GM12892 (cell line): ENCODE results near the gene AANAT.

Experiments
- DNase-seq: peaks from one replicate; pipeline ENCODE4 v3.0.0; 2011; ENCODE audit not compliant: insufficient read length
- FAIRE-seq: peaks from 2 replicates; lab custom pipeline; 2011; peaks lifted over from hg19 to GRCh38; lab: Jason Lieb, UNC
- POLR2A ChIP-seq: IDR thresholded peaks from 2 replicates; pipeline ENCODE4 v1.6.1; 2011; ENCODE audit warnings: low read depth, low read length, control low read depth
- POLR2AphosphoS5 ChIP-seq: IDR thresholded peaks from 2 replicates; pipeline ENCODE4 v1.6.1; 2011; ENCODE audit warnings: low read depth, low read length, control low read depth
- TAF1 ChIP-seq: IDR thresholded peaks from 2 replicates; pipeline ENCODE4 v1.6.1; 2011; ENCODE audit warnings: low read depth, mild to moderate bottlenecking, control low read depth, low read length, borderline replicate concordance

AANAT gene

DNA sequence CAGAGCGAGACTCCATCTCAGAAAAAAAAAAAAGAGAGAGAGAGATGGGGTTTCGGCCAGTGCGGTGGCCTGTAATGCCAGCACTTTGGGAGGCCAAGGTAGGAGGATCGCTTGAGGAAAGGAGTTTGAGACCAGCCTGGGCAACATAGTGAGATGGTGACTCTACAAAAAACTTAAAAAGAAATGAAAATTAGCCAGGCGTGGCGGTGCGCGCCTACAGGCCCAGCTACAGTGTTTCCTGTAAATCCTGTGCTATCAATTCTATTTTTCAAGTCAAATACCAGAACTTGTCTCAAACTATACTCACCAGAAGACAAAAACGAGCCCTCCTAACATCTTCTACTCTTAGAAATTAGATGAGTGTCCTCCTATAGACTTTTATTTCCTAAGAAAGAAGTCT lies 33.7 kb upstream of the AANAT start:
- no peak for FAIRE-seq
- TF ChIP-seq TAF1: no peak
- no peak for TF ChIP-seq POLR2AphosphoS5
- TF ChIP-seq POLR2A: no peak
- DNase-seq: no peak

DNA sequence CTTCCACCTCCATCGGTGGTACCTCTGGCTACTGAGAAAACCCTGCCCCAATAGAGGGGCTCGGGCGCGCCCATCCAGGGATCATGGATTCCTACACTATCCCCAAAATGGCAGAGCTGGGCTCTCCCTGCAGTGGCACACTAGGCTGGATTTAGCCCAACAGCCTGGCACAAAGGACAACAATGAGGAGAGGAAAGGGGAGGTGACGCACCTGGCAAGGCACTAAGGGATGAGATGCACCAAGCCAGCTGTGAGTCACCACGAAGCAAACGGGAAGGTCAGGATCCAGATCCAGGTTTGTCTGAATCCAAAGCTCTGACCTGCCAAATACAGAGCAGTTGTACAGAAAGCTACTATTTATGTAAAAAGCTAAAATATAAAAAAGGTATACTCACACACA lies 32.5 kb upstream of the AANAT start:
- no peak for TF ChIP-seq POLR2AphosphoS5
- no peak for TF ChIP-seq POLR2A
- TF ChIP-seq TAF1: no peak
- FAIRE-seq (no peak), DNase-seq (no peak)

DNA sequence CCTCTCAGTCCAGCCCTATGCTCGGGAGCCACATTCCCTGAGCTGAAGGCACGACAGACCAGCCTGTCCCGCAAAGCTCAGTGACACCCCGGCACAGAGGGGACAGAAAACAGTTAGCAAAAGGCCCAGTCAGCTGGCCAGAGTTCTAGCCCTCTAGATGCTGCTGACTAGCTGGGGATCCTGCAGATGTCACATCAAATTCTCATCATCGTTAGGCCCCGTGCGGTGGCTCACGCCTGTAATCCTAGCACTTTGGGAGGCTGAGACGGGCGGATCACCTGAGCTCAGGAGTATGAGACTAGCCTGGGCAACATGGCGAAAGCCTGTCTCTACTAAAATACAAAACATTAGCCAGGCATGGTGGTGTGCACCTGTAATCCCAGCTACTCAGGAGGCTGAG lies 31.7 kb upstream of the AANAT start:
- FAIRE-seq (no peak), DNase-seq (no peak)
- TF ChIP-seq TAF1 (no peak), POLR2A (no peak), POLR2AphosphoS5 (no peak)

DNA sequence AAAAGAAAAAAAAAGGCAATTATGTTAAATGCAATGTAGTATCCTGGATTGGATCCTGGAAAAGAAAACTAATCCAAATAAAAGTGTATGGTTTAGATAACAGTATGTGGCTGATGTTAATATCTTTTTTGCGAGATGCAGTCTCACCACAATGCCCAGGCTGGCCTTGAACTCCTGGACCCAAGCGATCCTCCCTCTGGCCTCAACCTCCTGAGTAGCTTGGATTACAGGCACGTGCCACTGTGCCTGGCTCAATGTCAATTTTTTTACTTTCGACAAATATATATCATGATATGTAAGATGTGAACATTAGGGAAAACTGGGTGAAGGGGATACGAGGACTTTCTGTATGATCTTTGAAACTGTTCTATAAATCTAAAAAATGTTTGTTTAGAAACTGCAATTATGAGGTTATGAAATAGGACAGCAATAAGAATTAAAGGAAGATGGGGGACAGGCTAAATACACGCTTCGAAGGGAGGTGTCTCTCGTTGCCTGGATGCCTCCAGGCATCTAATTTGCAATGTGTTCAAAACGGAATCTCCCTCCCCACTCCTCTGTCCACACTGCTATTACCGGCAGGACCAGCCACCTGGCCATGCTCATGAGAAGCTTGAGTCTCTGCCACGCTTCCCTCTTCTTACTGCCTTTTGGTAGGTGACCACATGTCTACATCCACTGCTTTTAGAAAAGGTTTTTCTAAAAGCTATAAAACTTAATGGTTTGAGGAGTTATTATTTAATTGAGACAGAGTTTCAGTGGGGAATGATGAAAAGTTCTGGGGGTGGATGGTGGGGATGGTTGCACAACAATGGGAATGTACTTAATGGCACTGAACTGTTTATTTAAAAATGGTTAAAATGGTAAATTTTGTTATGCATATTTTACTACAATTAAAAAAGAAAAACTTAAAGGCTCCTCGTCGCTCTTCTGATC lies 29.7 kb upstream of the AANAT start:
- FAIRE-seq: no peak
- DNase-seq: no peak

DNA sequence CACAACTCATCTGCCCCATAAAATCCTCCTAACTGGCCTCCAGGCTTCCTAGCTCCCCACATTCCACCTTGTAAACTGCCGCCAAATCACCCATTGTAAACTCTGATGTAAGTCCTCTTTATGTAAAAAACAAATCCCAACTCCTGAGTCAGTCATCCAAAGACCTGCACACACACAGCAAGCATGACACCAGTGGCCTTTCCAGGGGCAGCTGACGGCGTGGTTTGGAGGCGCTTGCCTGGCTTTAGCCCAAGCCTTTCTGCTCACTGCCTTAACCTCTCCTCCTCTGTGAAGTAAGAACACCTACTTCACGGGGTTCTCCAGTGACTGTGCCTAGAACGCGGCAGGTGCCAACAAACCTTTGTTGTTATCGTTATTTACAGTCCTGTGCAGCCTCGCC lies 28.5 kb upstream of the AANAT start:
- DNase-seq (no peak), FAIRE-seq (no peak)
- TF ChIP-seq TAF1 (no peak), POLR2A (no peak), POLR2AphosphoS5 (no peak)

More for the DNA sequence above, 29.7 kb upstream of the AANAT start:
- TF ChIP-seq POLR2AphosphoS5 (no peak), TAF1 (no peak), POLR2A (no peak)

DNA sequence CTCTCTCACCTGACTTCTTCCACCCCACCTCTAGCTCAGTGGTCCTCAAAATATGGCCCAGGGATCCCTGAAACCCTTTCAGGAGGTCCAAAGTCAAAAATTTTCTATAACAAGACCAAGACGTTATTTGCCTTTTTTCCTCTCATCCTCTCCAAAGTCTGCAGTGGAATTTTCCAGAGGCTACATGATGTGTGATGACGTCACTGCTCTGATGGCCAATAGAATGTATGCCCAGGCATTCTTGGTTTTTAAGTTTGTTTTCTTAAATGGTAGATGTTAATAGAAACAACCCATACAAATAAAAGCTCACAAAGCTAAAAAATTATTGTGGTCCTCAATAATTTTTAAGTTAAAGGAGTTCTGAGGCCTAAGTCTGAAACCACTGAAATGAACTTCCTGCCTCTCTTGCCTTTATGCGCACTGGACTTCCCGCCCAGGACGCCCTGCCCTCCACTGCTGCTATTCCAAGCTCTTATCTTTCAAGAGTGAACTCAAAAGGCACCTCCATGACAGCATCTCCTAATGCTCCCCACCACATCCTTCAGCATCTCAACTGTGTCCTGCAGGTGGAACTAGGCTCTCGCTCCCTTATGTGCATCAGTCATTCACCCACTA lies 28.0 kb upstream of the AANAT start:
- FAIRE-seq (no peak), DNase-seq (no peak)
- TF ChIP-seq POLR2AphosphoS5: no peak
- no peak for TF ChIP-seq TAF1
- TF ChIP-seq POLR2A: no peak

DNA sequence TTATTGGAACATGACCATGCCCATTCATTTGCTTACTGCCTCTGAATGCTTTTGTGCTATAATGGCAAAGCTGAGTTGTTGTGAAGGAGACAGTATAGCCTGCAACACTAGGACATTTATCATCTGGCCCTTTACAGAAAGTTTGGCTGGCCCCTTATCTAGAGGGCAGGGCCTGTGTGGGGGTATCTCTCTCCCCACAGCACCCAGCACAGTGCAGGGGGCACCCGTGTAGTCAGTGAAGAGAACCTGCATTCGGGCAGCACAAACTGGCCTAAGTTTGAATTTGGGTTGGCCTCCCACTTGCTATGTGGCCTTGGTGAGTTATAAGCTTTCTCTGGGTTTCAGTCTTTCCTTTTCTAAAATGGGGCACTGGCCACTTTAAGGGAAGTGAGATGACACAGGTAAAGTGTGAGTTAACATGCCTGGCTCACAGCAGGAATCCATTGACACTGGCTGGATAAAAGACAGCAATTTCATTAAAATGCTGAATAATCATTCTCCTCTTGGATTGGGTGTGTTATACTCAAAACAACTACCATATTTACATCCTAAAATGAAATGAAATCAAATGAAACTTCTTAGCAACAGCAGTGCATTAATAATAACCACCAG lies 26.5 kb upstream of the AANAT start:
- FAIRE-seq (no peak), DNase-seq (no peak)
- no peak for TF ChIP-seq TAF1
- no peak for TF ChIP-seq POLR2AphosphoS5
- no peak for TF ChIP-seq POLR2A

DNA sequence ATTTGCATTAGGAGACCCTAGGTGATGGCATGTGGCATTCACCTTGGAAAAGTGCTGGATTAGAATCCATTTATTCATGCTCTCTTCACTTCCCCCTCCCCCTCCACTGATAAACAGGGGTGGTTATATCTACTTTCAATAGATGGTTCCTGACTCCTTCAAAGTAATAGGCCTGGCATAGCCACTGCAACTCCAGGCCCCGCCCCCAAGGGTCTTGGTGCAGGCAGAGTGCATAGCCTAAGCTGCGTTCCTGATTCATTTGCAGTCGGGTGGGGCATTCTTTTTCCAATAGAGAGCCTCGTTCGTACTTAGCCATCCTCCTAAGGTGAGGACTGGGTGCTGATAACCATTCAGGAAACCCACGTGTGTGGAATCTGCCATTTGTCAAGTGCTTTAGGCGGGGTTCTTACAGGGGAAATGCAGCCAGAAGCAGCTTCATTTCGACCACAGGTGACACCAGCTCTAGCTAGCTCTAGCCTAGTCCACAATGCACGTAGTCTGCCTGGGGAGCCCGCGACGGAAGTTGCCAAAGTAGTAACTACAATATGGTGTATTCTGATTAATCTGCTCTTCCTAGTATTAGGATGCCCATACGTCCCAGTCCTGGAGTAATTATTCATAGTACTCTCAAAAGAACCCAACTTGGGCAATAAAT lies 25.6 kb upstream of the AANAT start:
- FAIRE-seq (no peak), DNase-seq (no peak)
- TF ChIP-seq POLR2AphosphoS5 (no peak), POLR2A (no peak), TAF1 (no peak)

DNA sequence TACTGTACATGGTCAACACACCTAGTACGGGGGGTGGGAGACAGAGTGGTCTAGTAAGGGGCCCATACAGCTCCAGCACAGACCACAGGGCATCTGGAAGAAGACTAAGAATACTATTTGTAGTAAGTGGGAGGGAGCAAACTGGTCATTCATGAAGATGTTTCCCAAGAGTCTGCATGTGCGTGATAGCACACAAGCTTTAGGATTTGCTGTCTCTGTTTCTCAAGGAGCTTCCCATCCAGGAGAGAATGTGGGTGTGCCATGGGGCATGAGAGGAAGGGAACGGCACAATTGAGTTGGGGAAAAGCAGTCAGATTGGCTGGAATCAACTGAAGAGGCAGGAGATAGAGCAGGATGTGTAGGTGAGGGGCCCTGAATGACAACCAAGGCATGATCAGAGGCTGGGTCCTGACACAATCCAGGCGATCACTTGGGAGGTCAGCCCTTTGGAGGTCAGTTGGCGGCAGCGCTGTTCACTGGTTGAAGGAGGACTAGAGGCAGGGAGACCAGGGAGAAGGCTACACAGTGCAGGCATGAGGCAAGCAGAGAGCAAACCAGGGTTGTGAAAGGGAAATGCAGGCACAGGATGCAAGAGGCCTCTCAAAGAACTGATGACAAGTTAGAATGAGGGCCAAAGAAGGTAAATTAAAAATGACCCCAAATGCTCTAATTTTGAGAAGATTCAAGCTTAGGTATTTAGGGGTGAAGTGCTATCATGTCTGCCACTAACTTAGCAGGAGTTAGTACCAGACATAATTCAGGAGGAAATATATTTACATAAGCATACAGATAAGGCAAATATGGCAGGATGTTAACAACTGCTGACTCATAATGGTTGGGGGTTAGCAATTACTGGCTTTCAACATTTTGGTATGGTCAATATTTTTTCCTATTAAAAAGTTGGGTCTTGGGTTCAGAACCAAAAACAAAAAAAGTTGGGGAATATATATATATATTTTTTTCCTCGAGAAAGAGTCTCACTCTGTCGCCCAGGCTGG lies 24.8 kb upstream of the AANAT start:
- no peak for TF ChIP-seq POLR2AphosphoS5
- TF ChIP-seq POLR2A: no peak
- TF ChIP-seq TAF1: no peak
- FAIRE-seq: no peak
- DNase-seq: no peak

DNA sequence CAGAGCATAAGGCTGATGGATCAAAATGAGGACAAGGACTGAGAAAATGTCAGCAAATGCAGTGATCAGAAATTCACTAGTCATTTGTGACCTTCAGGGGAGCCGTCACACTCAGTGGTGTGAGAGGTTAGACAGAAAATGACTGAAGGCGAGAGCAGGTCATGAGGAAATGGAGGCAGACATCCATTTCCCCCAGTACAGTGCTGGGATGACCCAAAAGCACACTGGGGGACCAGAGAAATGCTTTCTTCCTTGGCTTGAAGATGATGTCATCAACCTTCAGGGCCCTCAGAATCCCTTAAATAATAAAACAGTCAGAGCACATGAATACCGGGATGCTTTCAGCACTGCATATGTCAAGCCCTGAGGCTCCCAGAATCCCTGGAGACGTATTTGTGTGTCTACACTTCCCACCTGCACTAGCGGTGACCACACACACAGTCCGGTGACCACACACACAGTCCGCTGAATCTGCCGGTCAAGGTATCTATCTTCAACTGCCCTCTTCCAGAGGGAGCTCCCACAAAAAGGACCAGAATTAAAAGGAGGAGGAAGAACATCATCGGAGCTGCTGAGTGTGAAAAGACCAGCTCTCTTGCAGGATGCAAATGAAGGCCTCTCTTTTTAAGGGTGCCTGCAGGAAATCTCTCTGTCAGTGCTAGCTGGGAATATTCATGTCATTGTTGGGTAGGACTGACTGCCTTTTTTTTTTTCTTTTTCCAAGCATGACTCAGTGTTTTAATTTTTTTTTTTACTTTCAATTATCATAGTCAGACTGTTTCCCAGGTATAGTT lies 22.7 kb upstream of the AANAT start:
- peak; percentile 14 for FAIRE-seq
- DNase-seq: no peak
- no peak for TF ChIP-seq POLR2A
- 0 out of 2 replicates have a peak, but pooled peaks have one; percentile 25 for TF ChIP-seq POLR2AphosphoS5
